Activated CD8-positive, alpha-beta memory T cell treated with anti-CD3 and anti-CD28 coated beads, Interleukin-2, amount 10 ng/mL, durations not matched to agents 7 days and 5 days (primary cell): Measurements from ENCODE around the gene WWOX. TPM values are rescaled to one million over a fixed set of nuclear protein-coding genes. Genes with fewer than 3 reads are reported as not detected.
A peak's percentile ranks its signal among the peaks of the same experiment; 100 is the strongest.

Experiments used
- ATAC-seq: fragments of 150-1000 bp; cut with Tn5 transposase; one replicate; pipeline ENCODE4 v1.10.0; 2021; ENCODE audit warnings: moderate library complexity
- CTCF ChIA-PET: fragments of 350-600 bp; sonication (Branson Sonifier 250); formaldehyde crosslinking; loops from one replicate; lab custom pipeline; 2021; ENCODE audit warnings: antibody characterized with exemption; lab: Charles Lee
- DNase-seq: peaks from one replicate; pipeline ENCODE4 v3.0.0-alpha.2; 2020
- H3K27ac Mint-ChIP-seq: one replicate; pipeline ENCODE4 v1.8.0; 2021; ENCODE audit warnings: mild to moderate bottlenecking, mixed read lengths
- H3K27me3 Mint-ChIP-seq: one replicate; pipeline ENCODE4 v1.8.0; 2021; ENCODE audit warnings: mixed read lengths
- H3K36me3 Mint-ChIP-seq: one replicate; pipeline ENCODE4 v1.8.0; 2021; ENCODE audit warnings: mild to moderate bottlenecking, mixed read lengths
- H3K4me1 Mint-ChIP-seq: one replicate; pipeline ENCODE4 v1.8.0; 2021; ENCODE audit warnings: mixed read lengths
- H3K4me3 Mint-ChIP-seq: one replicate; pipeline ENCODE4 v1.8.0; 2021; ENCODE audit warnings: mild to moderate bottlenecking, moderate library complexity, mixed read lengths
- H3K9me3 Mint-ChIP-seq: one replicate; pipeline ENCODE4 v1.8.0; 2022; ENCODE audit warnings: low read depth, mixed read lengths
- total RNA-seq, 2 experiments: library from RNA; stranded (reverse); gene quantifications; one replicate each; pipeline ENCODE4 v1.2.3, GENCODE V29; 2021

WWOX gene
- total RNA-seq, 2 experiments from 2014 or later: 25.2 to 38.8 TPM

GRCh38 chr16:78896280-78896679 lies 796.8 kb downstream of the WWOX start:
- Mint-ChIP-seq H3K4me1 (peaks cover 43% of the 10 kb centered on the region), H3K27me3 (no peaks in the 10 kb centered on the region), H3K9me3 (no peaks in the 10 kb centered on the region), H3K4me3 (no peak overlapping the region), H3K27ac (peak overlapping the region; percentile 22), H3K36me3 (peaks cover 5% of the 10 kb centered on the region)
- CTCF ChIA-PET: no interaction called here
- DNase-seq (peak; percentile 56), ATAC-seq (peak; percentile 43)

- H3K4me3 Mint-ChIP-seq: no peak overlapping the region
- H3K4me1 Mint-ChIP-seq: peaks cover 45% of the 10 kb centered on the region
- peaks cover 5% of the 10 kb centered on the region for H3K36me3 Mint-ChIP-seq
- no peaks in the 10 kb centered on the region for H3K27me3 Mint-ChIP-seq
- no peak for ATAC-seq
- DNase-seq: no peak
- peak overlapping the region; percentile 71 for H3K27ac Mint-ChIP-seq
- CTCF ChIA-PET: no interaction called here
- H3K9me3 Mint-ChIP-seq: no peaks in the 10 kb centered on the region
Measured at GRCh38 chr16:78897299-78897698, 797.8 kb downstream of the WWOX start.

- CTCF ChIA-PET: interaction anchor here (0.7 kb wide), 1 partner anchor 182 kb away, joined by 4 read pairs; no protein-coding TSS in a partner anchor
- Mint-ChIP-seq H3K27ac (peak overlapping the region; percentile 48), H3K36me3 (peaks cover 3% of the 10 kb centered on the region), H3K4me3 (no peak overlapping the region), H3K9me3 (no peaks in the 10 kb centered on the region), H3K4me1 (peaks cover 42% of the 10 kb centered on the region), H3K27me3 (no peaks in the 10 kb centered on the region)
- no peak for DNase-seq
- peak; percentile 24 for ATAC-seq
Measured at GRCh38 chr16:78900044-78900811, 800.8 kb downstream of the WWOX start.

GRCh38 chr16:78900966-78901365 lies 801.5 kb downstream of the WWOX start:
- ATAC-seq (no peak), DNase-seq (no peak)
- CTCF ChIA-PET: no interaction called here
- Mint-ChIP-seq H3K36me3 (peaks cover 3% of the 10 kb centered on the region), H3K27ac (no peak overlapping the region), H3K4me3 (no peak overlapping the region), H3K4me1 (peaks cover 36% of the 10 kb centered on the region), H3K27me3 (no peaks in the 10 kb centered on the region), H3K9me3 (no peaks in the 10 kb centered on the region)

GRCh38 chr16:78902321-78902720 lies 802.9 kb downstream of the WWOX start:
- CTCF ChIA-PET: no interaction called here
- Mint-ChIP-seq H3K4me1 (peaks cover 31% of the 10 kb centered on the region), H3K4me3 (no peak overlapping the region), H3K36me3 (peaks cover under 1% of the 10 kb centered on the region), H3K9me3 (no peaks in the 10 kb centered on the region), H3K27me3 (no peaks in the 10 kb centered on the region), H3K27ac (no peak overlapping the region)
- DNase-seq: no peak
- ATAC-seq: no peak

GRCh38 chr16:78903237-78903636 lies 803.8 kb downstream of the WWOX start:
- no peaks in the 10 kb centered on the region for H3K9me3 Mint-ChIP-seq
- CTCF ChIA-PET: no interaction called here
- no peak overlapping the region for H3K27ac Mint-ChIP-seq
- no peaks in the 10 kb centered on the region for H3K27me3 Mint-ChIP-seq
- no peaks in the 10 kb centered on the region for H3K36me3 Mint-ChIP-seq
- no peak for ATAC-seq
- H3K4me1 Mint-ChIP-seq: peaks cover 24% of the 10 kb centered on the region
- no peak for DNase-seq
- H3K4me3 Mint-ChIP-seq: no peak overlapping the region

- no peak for ATAC-seq
- Mint-ChIP-seq H3K27ac (no peak overlapping the region), H3K4me3 (no peak overlapping the region), H3K9me3 (no peaks in the 10 kb centered on the region), H3K36me3 (no peaks in the 10 kb centered on the region), H3K4me1 (peaks cover 22% of the 10 kb centered on the region), H3K27me3 (no peaks in the 10 kb centered on the region)
- DNase-seq: no peak
- CTCF ChIA-PET: interaction anchor here (0.7 kb wide), 1 partner anchor 777 kb away, joined by 3 read pairs; no protein-coding TSS in a partner anchor
Measured at GRCh38 chr16:78903843-78904242, 804.4 kb downstream of the WWOX start.

- no peak overlapping the region for H3K4me3 Mint-ChIP-seq
- ATAC-seq: no peak
- CTCF ChIA-PET: no interaction called here
- H3K27me3 Mint-ChIP-seq: no peaks in the 10 kb centered on the region
- H3K36me3 Mint-ChIP-seq: peaks cover 12% of the 10 kb centered on the region
- DNase-seq: no peak
- H3K4me1 Mint-ChIP-seq: peaks cover 10% of the 10 kb centered on the region
- peaks cover 9% of the 10 kb centered on the region for H3K9me3 Mint-ChIP-seq
- no peak overlapping the region for H3K27ac Mint-ChIP-seq
Measured at GRCh38 chr16:78906135-78906534, 806.7 kb downstream of the WWOX start.

GRCh38 chr16:78909226-78909625 lies 809.8 kb downstream of the WWOX start:
- CTCF ChIA-PET: no interaction called here

GRCh38 chr16:78915811-78916345 lies 816.4 kb downstream of the WWOX start:
- CTCF ChIA-PET: no interaction called here
- peaks cover 15% of the 10 kb centered on the region for H3K36me3 Mint-ChIP-seq
- H3K4me1 Mint-ChIP-seq: peaks cover 2% of the 10 kb centered on the region
- no peak overlapping the region for H3K27ac Mint-ChIP-seq
- ATAC-seq: no peak
- DNase-seq: no peak
- no peak overlapping the region for H3K4me3 Mint-ChIP-seq
- H3K27me3 Mint-ChIP-seq: no peaks in the 10 kb centered on the region
- H3K9me3 Mint-ChIP-seq: peaks cover 2% of the 10 kb centered on the region

More at GRCh38 chr16:78909226-78909625, 809.8 kb downstream of the WWOX start:
- H3K27me3 Mint-ChIP-seq: no peaks in the 10 kb centered on the region
- H3K27ac Mint-ChIP-seq: no peak overlapping the region
- H3K4me1 Mint-ChIP-seq: no peaks in the 10 kb centered on the region
- DNase-seq (no peak), ATAC-seq (no peak)
- H3K36me3 Mint-ChIP-seq: peaks cover 16% of the 10 kb centered on the region
- peaks cover 9% of the 10 kb centered on the region for H3K9me3 Mint-ChIP-seq
- H3K4me3 Mint-ChIP-seq: no peak overlapping the region

GRCh38 chr16:78916928-78917545 lies 817.6 kb downstream of the WWOX start:
- CTCF ChIA-PET: interaction anchor here (1.3 kb wide), 1 partner anchor 8 kb away, joined by 3 read pairs; no protein-coding TSS in a partner anchor
- H3K9me3 Mint-ChIP-seq: peaks cover 12% of the 10 kb centered on the region
- ATAC-seq (no peak), DNase-seq (no peak)
- H3K27me3 Mint-ChIP-seq: no peaks in the 10 kb centered on the region
- H3K4me1 Mint-ChIP-seq: peaks cover 2% of the 10 kb centered on the region
- peaks cover 17% of the 10 kb centered on the region for H3K36me3 Mint-ChIP-seq
- H3K27ac Mint-ChIP-seq: no peak overlapping the region
- no peak overlapping the region for H3K4me3 Mint-ChIP-seq

GRCh38 chr16:78918805-78919305 lies 819.4 kb downstream of the WWOX start:
- H3K9me3 Mint-ChIP-seq: peaks cover 15% of the 10 kb centered on the region
- ATAC-seq (no peak), DNase-seq (no peak)
- CTCF ChIA-PET: no interaction called here
- peaks cover 2% of the 10 kb centered on the region for H3K4me1 Mint-ChIP-seq
- H3K4me3 Mint-ChIP-seq: no peak overlapping the region
- H3K27me3 Mint-ChIP-seq: no peaks in the 10 kb centered on the region
- no peak overlapping the region for H3K27ac Mint-ChIP-seq
- H3K36me3 Mint-ChIP-seq: peaks cover 21% of the 10 kb centered on the region

- peaks cover 2% of the 10 kb centered on the region for H3K4me1 Mint-ChIP-seq
- no peak for ATAC-seq
Measured at GRCh38 chr16:78919852-78920251, 820.4 kb downstream of the WWOX start.

More at GRCh38 chr16:78919852-78920251, 820.4 kb downstream of the WWOX start:
- Mint-ChIP-seq H3K36me3 (peaks cover 17% of the 10 kb centered on the region), H3K27me3 (no peaks in the 10 kb centered on the region), H3K9me3 (peaks cover 15% of the 10 kb centered on the region), H3K27ac (no peak overlapping the region), H3K4me3 (no peak overlapping the region)
- DNase-seq: no peak
- CTCF ChIA-PET: no interaction called here
